ENCODE measurements around the gene FAM72D.
"Not testable (repeated sequence)": the region's sequence is repeated elsewhere in the genome, so short reads cannot be mapped to it uniquely, and the experiment has no call there.

Gene FAM72D

DNA sequence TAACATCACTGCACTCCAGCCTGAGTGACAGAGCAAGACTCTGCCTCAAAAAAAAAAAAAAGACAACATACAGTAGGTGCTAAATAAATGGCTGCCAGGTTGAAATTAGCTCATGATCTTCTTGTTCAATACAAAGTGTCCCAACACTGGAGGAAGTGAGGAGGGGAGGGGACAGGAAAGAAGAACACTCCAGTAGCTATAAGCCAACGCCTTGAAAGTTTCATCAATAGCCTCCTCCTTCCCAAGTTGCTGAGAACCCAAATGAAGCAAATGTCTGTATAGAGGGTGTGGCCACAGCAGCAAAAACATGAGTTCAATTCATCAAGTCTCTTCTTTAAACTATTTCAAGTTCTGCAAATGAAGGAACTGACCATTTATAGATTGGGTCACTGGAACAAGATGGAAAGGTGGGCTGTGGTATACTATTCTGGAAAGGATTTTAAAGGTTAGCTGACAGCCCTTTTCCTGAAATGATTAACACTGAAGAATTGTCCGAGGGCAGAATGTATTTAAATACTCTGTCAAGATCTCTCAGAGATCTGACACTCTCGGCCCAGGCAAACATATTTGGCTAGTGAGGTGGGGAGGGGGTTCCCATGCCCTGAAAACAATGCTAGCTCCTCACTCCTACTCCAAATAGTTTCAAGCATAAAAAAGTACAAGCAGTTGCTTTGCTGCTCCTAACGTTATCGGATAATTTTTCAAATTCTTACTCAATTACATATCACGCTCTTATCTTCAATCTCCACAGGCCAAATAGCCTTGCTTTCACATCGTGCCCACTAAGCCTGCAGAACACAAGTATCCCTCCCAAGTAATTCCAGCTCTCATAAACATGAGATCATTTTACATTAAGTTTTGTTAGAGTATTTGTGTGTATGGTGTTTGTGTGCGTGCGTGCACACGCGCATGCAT is 17.6 kb upstream of the FAM72D start:
- H3K27ac Mint-ChIP-seq; H3K36me3 Mint-ChIP-seq (ENCODE audit: low read depth); H3K4me1 Mint-ChIP-seq (ENCODE audit: low read depth); H3K27me3 Mint-ChIP-seq (ENCODE audit: low read depth); H3K4me3 Mint-ChIP-seq; H3K9me3 Mint-ChIP-seq: not testable (repeated sequence)

DNA sequence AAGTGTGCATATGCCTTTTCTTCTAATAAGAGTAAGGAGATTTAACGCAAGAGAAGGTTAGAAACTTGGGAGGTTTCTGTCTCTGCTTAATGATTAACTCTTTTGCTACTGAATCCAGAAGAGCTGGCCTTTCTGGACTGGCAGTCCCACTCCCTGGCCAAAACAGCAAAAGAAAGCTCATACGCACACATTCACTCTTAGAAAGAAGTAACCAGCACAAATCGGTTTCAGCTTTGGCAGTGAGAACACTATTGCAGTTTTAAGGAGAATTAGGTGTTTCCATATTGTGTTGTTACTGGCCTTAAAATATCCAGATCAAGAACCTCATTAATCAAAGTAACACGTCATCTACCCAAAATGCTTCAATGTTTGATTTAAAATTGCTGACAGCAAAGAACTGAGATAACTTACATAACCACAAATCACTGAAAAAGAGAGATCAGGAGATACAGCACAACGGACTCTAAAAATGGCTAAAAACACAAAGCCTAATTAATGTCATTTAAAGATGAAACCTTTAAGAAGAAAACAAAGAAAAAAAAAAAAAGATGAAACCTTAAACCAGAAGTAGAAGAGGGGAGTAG is 16.9 kb upstream of the FAM72D start:
- H3K27me3 Mint-ChIP-seq (ENCODE audit: low read depth); H3K9me3 Mint-ChIP-seq; H3K4me1 Mint-ChIP-seq (ENCODE audit: low read depth): not testable (repeated sequence)

DNA sequence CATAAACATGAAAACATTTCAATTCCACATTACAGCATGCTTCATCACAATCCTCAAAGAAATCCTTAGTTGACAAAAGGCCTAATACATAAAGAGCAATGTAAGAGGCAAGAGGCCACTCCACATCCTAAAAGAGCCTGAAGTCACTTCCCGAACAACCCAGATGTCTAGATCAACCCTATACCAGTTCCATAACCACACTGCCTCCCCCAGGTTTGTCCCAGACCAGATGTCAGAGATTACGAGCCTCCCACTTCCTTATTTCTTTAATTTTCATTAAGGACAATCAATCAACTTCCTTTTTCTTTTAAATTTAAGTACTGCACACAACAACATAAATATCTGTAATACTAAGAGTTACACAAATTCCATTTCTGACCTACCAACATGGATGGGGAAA is 16.0 kb upstream of the FAM72D start:
- not testable (repeated sequence) for H3K27ac Mint-ChIP-seq; H3K4me1 Mint-ChIP-seq (ENCODE audit: low read depth); H3K9me3 Mint-ChIP-seq; H3K4me3 Mint-ChIP-seq; H3K27me3 Mint-ChIP-seq (ENCODE audit: low read depth); H3K36me3 Mint-ChIP-seq (ENCODE audit: low read depth)

More for the DNA sequence above, 16.9 kb upstream of the FAM72D start:
- not testable (repeated sequence) for H3K36me3 Mint-ChIP-seq (ENCODE audit: low read depth); H3K4me3 Mint-ChIP-seq; H3K27ac Mint-ChIP-seq

DNA sequence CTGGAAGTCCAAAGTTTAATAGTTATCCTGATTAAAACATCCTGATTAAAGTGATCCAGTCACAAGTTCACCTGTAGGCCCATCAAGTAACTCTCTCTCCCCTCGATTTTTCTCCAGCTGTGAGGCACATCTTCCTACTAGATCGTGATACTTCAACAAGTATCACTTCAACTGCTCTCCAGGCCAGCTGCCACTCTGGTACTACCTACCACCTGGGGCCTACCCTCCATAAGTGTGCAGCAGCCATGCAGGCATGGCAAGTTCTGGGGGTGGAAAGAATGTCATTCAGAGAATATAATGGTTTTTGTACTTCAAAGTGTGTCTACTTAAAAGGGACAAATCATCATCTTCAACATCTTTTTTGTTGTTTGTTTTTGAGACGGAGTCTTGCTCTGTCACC is 15.6 kb upstream of the FAM72D start:
- H3K4me1 Mint-ChIP-seq (ENCODE audit: low read depth); H3K9me3 Mint-ChIP-seq; H3K36me3 Mint-ChIP-seq (ENCODE audit: low read depth); H3K27me3 Mint-ChIP-seq (ENCODE audit: low read depth); H3K27ac Mint-ChIP-seq; H3K4me3 Mint-ChIP-seq: not testable (repeated sequence)

DNA sequence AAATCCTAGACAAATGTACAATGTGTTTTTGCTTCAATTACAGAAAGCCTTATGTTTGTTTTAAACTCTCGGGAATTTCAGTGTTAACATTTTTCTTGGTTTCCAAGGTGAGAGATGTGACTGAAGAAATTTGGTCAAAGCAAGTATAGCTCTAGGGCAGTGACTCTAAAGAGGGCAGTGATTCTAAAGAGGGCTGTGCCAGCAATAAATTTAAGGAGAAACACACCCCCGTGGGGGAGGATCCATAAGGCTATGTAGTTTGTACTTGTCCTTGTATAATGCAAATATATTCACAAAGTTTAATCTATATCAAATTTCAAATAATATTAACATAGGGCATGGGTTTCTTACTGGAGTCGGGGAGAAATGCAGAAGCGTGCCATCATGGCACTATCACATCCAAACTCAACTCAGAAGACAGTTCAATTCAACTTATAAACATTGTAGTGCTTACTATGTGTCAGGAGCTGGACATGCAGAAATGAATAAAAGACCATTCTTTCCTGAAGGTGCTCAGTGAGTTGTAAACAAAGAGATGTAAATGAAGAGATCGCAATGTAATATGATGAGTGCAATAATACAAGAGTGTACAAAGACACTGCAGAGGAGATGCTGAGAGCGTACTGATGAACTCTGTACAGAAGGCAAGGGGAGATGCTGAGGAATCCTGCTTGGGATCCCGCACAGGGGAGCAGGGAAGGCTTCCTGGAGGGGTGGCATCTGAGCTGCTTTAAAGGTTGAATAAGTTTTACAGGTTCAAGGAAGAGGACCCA is 13.1 kb upstream of the FAM72D start:
- H3K27ac Mint-ChIP-seq; H3K4me3 Mint-ChIP-seq; H3K27me3 Mint-ChIP-seq (ENCODE audit: low read depth): not testable (repeated sequence)

DNA sequence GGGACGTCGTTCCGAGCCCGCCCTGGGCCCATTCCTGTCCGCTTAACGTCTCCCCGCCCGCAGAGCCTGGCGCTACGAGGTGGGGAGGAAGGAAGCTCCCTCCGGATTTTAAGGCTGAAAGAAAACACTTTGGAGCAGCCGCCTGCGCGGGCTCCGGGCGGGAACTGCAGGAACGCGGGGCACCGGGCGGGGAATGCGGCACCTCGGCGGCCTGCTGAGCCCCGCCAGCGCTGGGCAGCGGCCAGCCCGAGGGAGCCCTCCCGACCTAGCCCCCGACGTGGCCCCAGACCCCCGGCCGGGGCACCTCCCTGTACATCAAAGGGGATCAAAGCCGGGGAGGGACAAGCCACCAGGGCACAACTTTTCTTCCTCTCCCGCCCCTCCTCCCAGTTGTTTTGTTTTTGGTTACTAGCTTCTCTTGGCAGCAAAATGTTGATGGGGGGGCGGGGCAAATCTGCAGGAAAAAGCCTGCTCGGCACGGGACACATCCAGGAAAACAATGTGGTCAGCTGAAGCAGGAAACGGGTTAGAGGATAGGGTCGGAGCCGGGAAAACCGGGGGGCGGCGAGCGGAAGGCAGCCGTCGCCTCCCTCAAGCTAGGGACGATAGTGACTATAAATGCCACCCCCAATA is 2.1 kb upstream of the FAM72D start:
- H3K36me3 Mint-ChIP-seq (ENCODE audit: low read depth); H3K27me3 Mint-ChIP-seq (ENCODE audit: low read depth); H3K4me1 Mint-ChIP-seq (ENCODE audit: low read depth); H3K9me3 Mint-ChIP-seq: not testable (repeated sequence)
- peak overlapping the region; percentile 75 for H3K27ac Mint-ChIP-seq
- H3K4me3 Mint-ChIP-seq: peak overlapping the region; percentile 92

More for the DNA sequence above, 13.1 kb upstream of the FAM72D start:
- H3K4me1 Mint-ChIP-seq (ENCODE audit: low read depth); H3K9me3 Mint-ChIP-seq; H3K36me3 Mint-ChIP-seq (ENCODE audit: low read depth): not testable (repeated sequence)

DNA sequence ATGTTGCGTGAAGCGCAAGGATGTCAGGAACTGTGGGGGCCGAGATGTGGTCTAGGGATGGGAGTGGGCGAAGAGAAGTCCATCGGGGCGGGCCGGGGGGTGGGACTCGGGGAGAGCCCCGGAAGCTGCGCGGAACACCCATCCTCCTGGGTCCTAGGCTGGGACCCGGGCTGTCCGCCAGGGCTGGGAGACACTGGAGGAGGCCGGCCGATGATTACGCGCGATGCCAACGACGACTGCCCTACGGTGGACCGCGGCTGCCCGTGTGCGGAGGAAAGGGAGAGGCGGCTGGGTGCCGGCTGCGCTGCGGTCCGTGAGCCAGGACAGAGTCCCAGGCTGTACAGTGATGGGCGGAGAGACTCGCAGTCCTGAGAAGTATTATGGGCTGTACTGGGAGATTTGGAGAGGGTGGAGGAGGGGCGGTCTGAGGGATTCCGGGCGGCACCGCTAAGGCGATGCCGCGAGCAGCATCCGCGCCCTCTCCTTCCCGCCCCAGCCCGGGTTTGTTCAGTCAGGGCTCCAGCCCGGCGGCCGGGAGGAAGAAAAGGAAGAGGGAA is 1.0 kb upstream of the FAM72D start:
- H3K9me3 Mint-ChIP-seq; H3K27ac Mint-ChIP-seq; H3K4me1 Mint-ChIP-seq (ENCODE audit: low read depth); H3K36me3 Mint-ChIP-seq (ENCODE audit: low read depth); H3K27me3 Mint-ChIP-seq (ENCODE audit: low read depth): not testable (repeated sequence)
- H3K4me3 Mint-ChIP-seq: peak overlapping the region; percentile 40

DNA sequence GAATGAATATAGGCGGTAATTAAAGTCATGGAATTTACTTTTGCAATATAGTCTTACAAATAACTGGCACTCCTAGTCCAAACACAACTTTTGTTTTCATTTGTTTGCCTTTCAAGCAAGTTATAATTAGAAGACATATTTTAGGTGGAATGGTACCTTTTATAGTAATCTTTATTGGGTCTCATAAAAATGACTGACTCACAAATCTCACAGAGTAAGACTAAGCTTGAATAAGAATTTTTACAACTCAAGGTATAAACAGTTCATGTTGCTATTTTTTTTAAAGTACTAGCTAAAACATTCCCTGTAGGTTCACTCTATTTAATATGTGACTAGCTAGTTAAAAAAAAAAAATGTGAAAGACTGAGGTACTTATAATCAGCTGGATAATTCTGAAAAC is 6.0 kb downstream of the FAM72D start:
- H3K4me3 Mint-ChIP-seq; H3K4me1 Mint-ChIP-seq (ENCODE audit: low read depth); H3K36me3 Mint-ChIP-seq (ENCODE audit: low read depth); H3K9me3 Mint-ChIP-seq; H3K27me3 Mint-ChIP-seq (ENCODE audit: low read depth); H3K27ac Mint-ChIP-seq: not testable (repeated sequence)

DNA sequence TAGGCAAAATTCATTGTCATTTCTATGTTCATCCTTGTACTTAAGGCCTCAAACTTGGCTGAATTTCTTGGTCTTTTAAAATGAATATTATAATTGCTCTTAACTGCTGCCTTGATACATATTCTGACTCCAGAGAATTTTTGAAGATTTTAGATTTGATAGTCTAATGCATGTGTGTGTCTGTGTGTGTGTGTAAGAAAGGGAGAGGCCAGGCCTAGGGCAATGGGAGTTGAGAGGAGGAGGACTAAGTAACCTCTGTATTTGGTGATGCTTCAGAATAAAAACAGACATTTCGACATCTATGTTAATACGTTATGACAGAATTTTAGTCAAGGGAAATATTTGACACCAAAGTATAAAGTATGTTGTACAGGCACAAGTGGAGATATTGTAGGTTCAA is 7.5 kb downstream of the FAM72D start:
- H3K27me3 Mint-ChIP-seq (ENCODE audit: low read depth); H3K9me3 Mint-ChIP-seq; H3K36me3 Mint-ChIP-seq (ENCODE audit: low read depth); H3K4me3 Mint-ChIP-seq; H3K27ac Mint-ChIP-seq; H3K4me1 Mint-ChIP-seq (ENCODE audit: low read depth): not testable (repeated sequence)

DNA sequence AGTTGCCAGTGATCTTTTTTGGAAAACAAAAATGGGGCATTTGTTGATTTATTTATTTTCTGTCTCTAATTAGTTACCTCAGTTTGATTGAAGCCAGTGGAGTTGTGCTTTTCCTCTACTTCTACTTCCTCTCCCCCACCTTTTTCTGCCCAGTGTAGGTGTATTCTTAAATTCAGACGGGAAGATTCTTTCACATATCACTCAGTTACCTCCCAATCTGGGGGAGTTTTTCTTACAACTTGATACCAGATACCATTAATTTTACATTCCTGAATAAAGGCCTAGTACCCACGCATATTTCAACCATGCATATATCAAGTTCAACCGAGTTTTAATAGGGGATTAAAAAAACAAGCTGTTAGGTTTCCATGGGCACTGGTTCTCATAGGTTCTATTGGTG is 15.9 kb downstream of the FAM72D start:
- H3K27me3 Mint-ChIP-seq (ENCODE audit: low read depth); H3K4me1 Mint-ChIP-seq (ENCODE audit: low read depth); H3K27ac Mint-ChIP-seq; H3K9me3 Mint-ChIP-seq; H3K4me3 Mint-ChIP-seq; H3K36me3 Mint-ChIP-seq (ENCODE audit: low read depth): not testable (repeated sequence)

DNA sequence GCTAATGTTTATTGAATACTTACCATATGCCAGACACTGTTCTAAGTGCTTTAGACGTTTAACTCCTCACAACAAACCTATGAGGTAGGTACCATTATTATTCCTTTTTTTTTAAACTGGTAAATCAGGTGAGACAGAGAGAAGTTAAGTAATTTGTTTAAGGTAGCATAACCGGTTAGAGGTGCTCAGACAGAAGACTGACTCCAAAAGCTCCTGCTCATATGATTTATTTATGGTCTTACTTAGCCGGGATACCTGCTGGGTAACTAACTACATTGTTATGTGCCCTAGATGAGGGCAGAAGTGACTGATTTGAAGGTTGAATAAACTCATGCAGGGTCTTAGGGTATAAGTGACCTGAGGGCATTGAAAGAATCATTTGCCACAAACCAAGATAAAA is 16.9 kb downstream of the FAM72D start:
- not testable (repeated sequence) for H3K27me3 Mint-ChIP-seq (ENCODE audit: low read depth); H3K9me3 Mint-ChIP-seq; H3K36me3 Mint-ChIP-seq (ENCODE audit: low read depth); H3K4me3 Mint-ChIP-seq; H3K4me1 Mint-ChIP-seq (ENCODE audit: low read depth); H3K27ac Mint-ChIP-seq

DNA sequence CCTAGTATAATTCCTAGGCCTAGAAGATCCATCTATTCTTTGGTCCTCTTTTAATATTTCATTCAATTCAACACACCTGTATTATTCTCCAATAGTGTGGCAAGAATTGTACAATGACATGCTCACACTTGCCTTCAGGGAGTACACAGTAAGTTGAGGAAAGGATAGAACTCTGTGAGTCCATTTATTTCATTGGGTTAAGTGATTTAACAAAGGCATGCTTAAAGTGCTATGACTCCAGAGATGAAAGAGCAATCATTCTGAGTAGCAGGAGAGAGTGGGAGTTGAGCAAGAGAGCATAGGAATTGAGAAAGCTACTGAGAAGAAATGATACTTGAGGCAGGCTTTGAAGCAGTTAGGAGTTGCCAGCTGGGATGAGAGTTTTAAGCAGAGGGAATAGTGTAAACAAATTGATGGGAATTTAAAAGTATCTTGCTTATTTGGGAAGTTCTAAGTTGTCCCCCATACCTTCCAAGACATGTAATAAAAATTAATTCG is 18.8 kb downstream of the FAM72D start:
- H3K4me3 Mint-ChIP-seq, H3K27ac Mint-ChIP-seq: not testable (repeated sequence)

DNA sequence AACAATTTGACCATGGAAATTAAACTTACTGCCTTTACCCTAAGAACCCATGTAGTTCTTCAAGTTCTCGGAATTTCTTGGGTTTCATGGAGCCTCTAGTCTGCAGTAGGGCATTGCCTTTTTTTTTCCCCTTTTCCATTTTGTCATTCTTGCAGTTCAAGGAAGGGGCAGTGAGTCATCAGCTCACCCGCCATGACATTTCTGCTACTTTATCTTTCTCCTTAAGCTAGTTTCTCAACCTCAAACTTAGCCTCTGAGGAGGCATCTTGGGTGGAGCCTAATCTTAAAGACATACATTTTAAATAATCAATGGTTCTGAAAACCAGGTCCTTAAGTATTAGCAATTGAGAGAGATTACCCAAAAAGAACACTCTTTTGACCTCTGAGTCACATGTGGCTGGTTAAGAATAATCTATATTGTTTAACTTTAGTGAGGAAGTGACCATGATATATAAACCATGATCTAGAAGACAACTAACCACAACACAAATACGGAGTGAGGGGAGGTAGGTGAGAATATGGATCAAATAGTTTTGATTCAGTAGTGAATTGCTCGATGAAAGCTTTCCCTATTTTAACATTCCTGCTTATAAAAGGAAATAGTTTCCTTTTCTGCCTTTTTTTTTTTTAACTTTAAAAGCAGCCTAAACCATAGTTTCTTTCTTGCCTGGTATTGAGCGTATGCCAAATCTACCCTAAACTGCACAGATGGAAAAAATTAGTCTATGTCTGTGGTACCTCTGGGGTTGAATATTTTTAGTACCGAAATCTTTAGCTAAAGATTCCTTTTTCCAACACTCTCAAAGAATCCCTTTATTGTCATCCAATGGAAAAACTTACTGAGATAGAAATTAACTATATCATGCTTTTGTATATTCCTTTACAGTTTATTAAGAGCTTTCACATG is 20.1 kb downstream of the FAM72D start:
- not testable (repeated sequence) for H3K36me3 Mint-ChIP-seq (ENCODE audit: low read depth); H3K27me3 Mint-ChIP-seq (ENCODE audit: low read depth); H3K9me3 Mint-ChIP-seq; H3K4me1 Mint-ChIP-seq (ENCODE audit: low read depth); H3K27ac Mint-ChIP-seq; H3K4me3 Mint-ChIP-seq

More for the DNA sequence above, 18.8 kb downstream of the FAM72D start:
- not testable (repeated sequence) for H3K4me1 Mint-ChIP-seq (ENCODE audit: low read depth); H3K36me3 Mint-ChIP-seq (ENCODE audit: low read depth); H3K9me3 Mint-ChIP-seq; H3K27me3 Mint-ChIP-seq (ENCODE audit: low read depth)

DNA sequence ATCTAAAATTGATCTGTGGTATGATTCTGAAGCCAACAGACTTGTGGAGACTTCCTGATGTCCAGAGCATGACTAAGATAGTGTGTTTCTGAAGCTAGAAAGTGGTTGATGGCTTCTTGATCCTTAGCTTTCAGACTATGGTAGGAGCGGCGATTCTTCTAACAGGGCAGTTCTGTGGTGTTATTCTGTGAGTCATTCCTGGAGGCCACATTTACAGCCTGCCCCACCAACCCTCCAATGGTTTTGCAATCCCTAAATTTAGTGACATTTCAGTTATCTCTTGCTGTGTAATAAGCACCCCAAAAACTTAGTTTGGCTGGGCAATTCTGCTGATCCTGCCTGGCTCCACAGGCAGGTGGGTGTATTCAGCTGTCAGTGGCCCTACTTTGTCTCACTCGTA is 24.1 kb downstream of the FAM72D start:
- H3K4me3 Mint-ChIP-seq; H3K27me3 Mint-ChIP-seq (ENCODE audit: low read depth); H3K9me3 Mint-ChIP-seq; H3K4me1 Mint-ChIP-seq (ENCODE audit: low read depth); H3K27ac Mint-ChIP-seq; H3K36me3 Mint-ChIP-seq (ENCODE audit: low read depth): not testable (repeated sequence)

All from T-helper 1 cell treated with Interleukin-12 subunit alpha and Interleukin-12 subunit beta and Interleukin-4 antibody, amounts not matched to agents 30 μg/mL and 1 μg/mL, for 36 hours (primary cell).